ENCODE data around the gene SPDYE4.

The SPDYE4 gene

DNA sequence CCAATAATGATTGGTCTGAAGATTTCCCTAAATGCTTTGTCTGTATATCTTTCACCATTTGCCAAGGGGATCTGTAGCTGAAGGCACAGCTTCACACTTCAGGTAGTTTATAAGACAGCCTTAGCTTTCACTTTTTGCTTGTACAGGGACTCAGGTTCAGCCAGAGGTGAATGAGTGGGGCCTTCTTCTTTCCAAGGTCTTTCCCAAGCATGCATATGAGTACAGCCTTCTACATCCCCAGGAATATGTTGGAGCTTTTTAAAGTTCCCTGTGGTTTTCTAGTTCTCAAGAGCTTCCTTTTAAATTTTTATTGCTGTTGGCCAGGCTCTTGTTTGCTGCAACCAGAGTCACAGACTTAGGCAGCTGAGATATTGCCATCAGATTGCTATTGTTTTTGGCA is 17.9 kb upstream of the SPDYE4 start:
- no peak for TF ChIP-seq EZH2phosphoT487 (IDR thresholded peaks at IDR 0.05; ENCODE audit: borderline replicate concordance)
- TF ChIP-seq, protein P1, sequence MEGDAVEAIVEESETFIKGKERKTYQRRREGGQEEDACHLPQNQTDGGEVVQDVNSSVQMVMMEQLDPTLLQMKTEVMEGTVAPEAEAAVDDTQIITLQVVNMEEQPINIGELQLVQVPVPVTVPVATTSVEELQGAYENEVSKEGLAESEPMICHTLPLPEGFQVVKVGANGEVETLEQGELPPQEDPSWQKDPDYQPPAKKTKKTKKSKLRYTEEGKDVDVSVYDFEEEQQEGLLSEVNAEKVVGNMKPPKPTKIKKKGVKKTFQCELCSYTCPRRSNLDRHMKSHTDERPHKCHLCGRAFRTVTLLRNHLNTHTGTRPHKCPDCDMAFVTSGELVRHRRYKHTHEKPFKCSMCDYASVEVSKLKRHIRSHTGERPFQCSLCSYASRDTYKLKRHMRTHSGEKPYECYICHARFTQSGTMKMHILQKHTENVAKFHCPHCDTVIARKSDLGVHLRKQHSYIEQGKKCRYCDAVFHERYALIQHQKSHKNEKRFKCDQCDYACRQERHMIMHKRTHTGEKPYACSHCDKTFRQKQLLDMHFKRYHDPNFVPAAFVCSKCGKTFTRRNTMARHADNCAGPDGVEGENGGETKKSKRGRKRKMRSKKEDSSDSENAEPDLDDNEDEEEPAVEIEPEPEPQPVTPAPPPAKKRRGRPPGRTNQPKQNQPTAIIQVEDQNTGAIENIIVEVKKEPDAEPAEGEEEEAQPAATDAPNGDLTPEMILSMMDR (conservative IDR thresholded peaks at IDR 0.05; ENCODE audit: low read length): no peak
- H3K36me3 ChIP-seq (ENCODE audit: insufficient read depth, low read length): no peaks in the 10 kb centered on the region
- H3K27me3 ChIP-seq (ENCODE audit: insufficient read depth, low read length, poor library complexity, severe bottlenecking): no peaks in the 10 kb centered on the region
- H3K9me2 ChIP-seq (replicated peaks; ENCODE audit: low read depth, low read length): no peaks in the 10 kb centered on the region
- H3K4me3 ChIP-seq (ENCODE audit: low read length, poor library complexity, severe bottlenecking): no peak overlapping the region
- H3K4me1 ChIP-seq (ENCODE audit: insufficient read depth, low read length, poor library complexity, severe bottlenecking): peaks cover 10% of the 10 kb centered on the region
- no peaks in the 10 kb centered on the region for H4K20me1 ChIP-seq (ENCODE audit: insufficient read depth, low read length, poor library complexity, severe bottlenecking)
- no peak overlapping the region for H3K9ac ChIP-seq (ENCODE audit: low read depth, low read length, poor library complexity, severe bottlenecking)
- no peaks in the 10 kb centered on the region for H3F3A ChIP-seq (ENCODE audit: low read depth)
- peaks cover 4% of the 10 kb centered on the region; the same call in 1 of the 2 replicates for H3K9me3 ChIP-seq (ENCODE audit: insufficient read depth, low read depth, low read length)
- H2AFZ ChIP-seq (ENCODE audit: low read length): no peak overlapping the region
- no peaks in the 10 kb centered on the region for H3K79me2 ChIP-seq (ENCODE audit: insufficient read depth, low read length)
- H3K4me2 ChIP-seq (ENCODE audit: low read depth, low read length, poor library complexity, severe bottlenecking): no peak overlapping the region

DNA sequence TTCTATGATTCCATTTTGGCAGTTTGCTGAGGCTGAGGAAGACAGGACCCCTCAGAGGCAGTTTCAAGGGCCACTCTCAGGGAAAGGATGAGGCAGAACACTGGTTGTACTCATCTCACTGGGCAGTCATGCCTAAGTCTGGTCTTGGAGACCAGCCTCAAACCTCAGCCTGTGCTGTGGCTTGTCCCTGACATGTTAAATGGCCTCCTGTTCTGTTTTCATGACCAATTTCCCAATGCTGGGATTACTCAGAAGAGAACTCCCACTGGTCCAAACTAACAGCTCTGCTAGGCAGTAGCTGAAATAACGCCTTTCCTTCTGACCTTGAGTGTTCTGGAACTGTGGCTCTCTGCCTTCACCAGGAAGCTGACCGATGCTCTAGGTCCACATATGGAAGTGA is 8.4 kb upstream of the SPDYE4 start:
- Histone ChIP-seq H3K4me3 (ENCODE audit: low read length, poor library complexity, severe bottlenecking) (no peak overlapping the region), H3K9ac (ENCODE audit: low read depth, low read length, poor library complexity, severe bottlenecking) (no peak overlapping the region), H3F3A (ENCODE audit: low read depth) (no peaks in the 10 kb centered on the region), H3K9me3 (ENCODE audit: insufficient read depth, low read depth, low read length) (no peaks in the 10 kb centered on the region), H3K4me2 (ENCODE audit: low read depth, low read length, poor library complexity, severe bottlenecking) (no peak overlapping the region), H3K9me2 (replicated peaks; ENCODE audit: low read depth, low read length) (no peaks in the 10 kb centered on the region), H2AFZ (ENCODE audit: low read length) (no peak overlapping the region), H3K27me3 (ENCODE audit: insufficient read depth, low read length, poor library complexity, severe bottlenecking) (no peaks in the 10 kb centered on the region), H3K36me3 (ENCODE audit: insufficient read depth, low read length) (no peaks in the 10 kb centered on the region), H4K20me1 (ENCODE audit: insufficient read depth, low read length, poor library complexity, severe bottlenecking) (no peaks in the 10 kb centered on the region), H3K4me1 (ENCODE audit: insufficient read depth, low read length, poor library complexity, severe bottlenecking) (no peaks in the 10 kb centered on the region), H3K79me2 (ENCODE audit: insufficient read depth, low read length) (no peaks in the 10 kb centered on the region)
- TF ChIP-seq, protein P1 (conservative IDR thresholded peaks at IDR 0.05; ENCODE audit: low read length): no peak
- TF ChIP-seq EZH2phosphoT487 (IDR thresholded peaks at IDR 0.05; ENCODE audit: borderline replicate concordance): no peak

DNA sequence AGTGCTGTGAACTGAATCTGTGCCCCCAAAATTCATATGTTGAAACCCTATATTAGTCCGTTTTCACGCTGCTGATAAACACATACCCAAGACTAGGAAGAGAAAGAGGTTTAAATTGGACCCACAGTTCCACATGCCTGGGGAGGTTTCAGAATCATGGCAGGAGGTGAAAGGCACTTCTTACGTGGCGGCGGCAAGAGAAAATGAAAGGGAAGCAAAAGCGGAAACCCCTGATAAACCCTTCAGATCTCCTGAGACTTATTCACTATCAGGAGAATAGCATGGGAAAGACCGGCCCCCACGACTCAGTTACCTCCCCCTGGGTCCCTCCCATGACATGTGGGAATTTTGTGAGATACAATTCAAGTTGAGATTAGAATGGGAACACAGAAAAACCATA is 3.7 kb upstream of the SPDYE4 start:
- H3K4me3 ChIP-seq (ENCODE audit: low read length, poor library complexity, severe bottlenecking): no peak overlapping the region
- no peaks in the 10 kb centered on the region for H3K27me3 ChIP-seq (ENCODE audit: insufficient read depth, low read length, poor library complexity, severe bottlenecking)

More for the DNA sequence above, 3.7 kb upstream of the SPDYE4 start:
- TF ChIP-seq, protein P1 (conservative IDR thresholded peaks at IDR 0.05; ENCODE audit: low read length): no peak
- TF ChIP-seq EZH2phosphoT487 (IDR thresholded peaks at IDR 0.05; ENCODE audit: borderline replicate concordance): no peak
- H4K20me1 ChIP-seq (ENCODE audit: insufficient read depth, low read length, poor library complexity, severe bottlenecking): no peaks in the 10 kb centered on the region
- no peak overlapping the region for H2AFZ ChIP-seq (ENCODE audit: low read length)
- H3K36me3 ChIP-seq (ENCODE audit: insufficient read depth, low read length): no peaks in the 10 kb centered on the region
- no peaks in the 10 kb centered on the region for H3K9me3 ChIP-seq (ENCODE audit: insufficient read depth, low read depth, low read length)
- no peaks in the 10 kb centered on the region for H3F3A ChIP-seq (ENCODE audit: low read depth)
- H3K79me2 ChIP-seq (ENCODE audit: insufficient read depth, low read length): no peaks in the 10 kb centered on the region
- no peaks in the 10 kb centered on the region for H3K9me2 ChIP-seq (replicated peaks; ENCODE audit: low read depth, low read length)
- no peak overlapping the region for H3K9ac ChIP-seq (ENCODE audit: low read depth, low read length, poor library complexity, severe bottlenecking)
- no peak overlapping the region for H3K4me2 ChIP-seq (ENCODE audit: low read depth, low read length, poor library complexity, severe bottlenecking)
- no peaks in the 10 kb centered on the region for H3K4me1 ChIP-seq (ENCODE audit: insufficient read depth, low read length, poor library complexity, severe bottlenecking)
